H9 (cell line): Measurements from ENCODE around the gene SPPL3. TPM values are rescaled to one million over a fixed set of nuclear protein-coding genes. Genes with fewer than 3 reads are reported as not detected.

Experiments
- DNase-seq: peaks from one replicate; pipeline ENCODE4 v3.0.0-alpha.2; 2017
- H2AFZ ChIP-seq: one replicate; pipeline ENCODE4 v1.6.1; 2013; ENCODE audit warnings: mild to moderate bottlenecking, low read length, control low read depth, moderate library complexity
- H2AK5ac ChIP-seq: 2 replicates; pipeline ENCODE4 v1.6.1; 2013; ENCODE audit warnings: low read length, control low read depth, mixed read lengths; ENCODE audit not compliant: insufficient read length
- H2BK120ac ChIP-seq: one replicate; pipeline ENCODE4 v1.6.1; 2013; ENCODE audit warnings: low read depth, mild to moderate bottlenecking, low read length, control low read depth, inconsistent platforms; ENCODE audit not compliant: poor library complexity, severe bottlenecking
- H2BK12ac ChIP-seq: 2 replicates; pipeline ENCODE4 v1.6.1; 2013; ENCODE audit warnings: low read length, control low read depth, mixed read lengths, low read depth; ENCODE audit not compliant: insufficient read length
- H2BK15ac ChIP-seq: 2 replicates; pipeline ENCODE4 v1.6.1; 2013; ENCODE audit warnings: low read depth, low read length, control low read depth
- H2BK20ac ChIP-seq: one replicate; pipeline ENCODE4 v1.6.1; 2013; ENCODE audit warnings: low read depth, mild to moderate bottlenecking, low read length, control low read depth, inconsistent platforms; ENCODE audit not compliant: poor library complexity, severe bottlenecking
- H2BK5ac ChIP-seq: 2 replicates; pipeline ENCODE4 v1.6.1; 2013; ENCODE audit warnings: low read length, control low read depth, mixed read lengths; ENCODE audit not compliant: insufficient read length
- H3K14ac ChIP-seq: 2 replicates; pipeline ENCODE4 v1.6.1; 2013; ENCODE audit warnings: low read length, control low read depth; ENCODE audit not compliant: insufficient read depth
- H3K18ac ChIP-seq: 2 replicates; pipeline ENCODE4 v1.6.1; 2013; ENCODE audit warnings: low read depth, mild to moderate bottlenecking, mixed read lengths, low read length, control low read depth; ENCODE audit not compliant: insufficient read length
- H3K23ac ChIP-seq: 2 replicates; pipeline ENCODE4 v1.6.1; 2013; ENCODE audit warnings: low read length, control low read depth, mixed read lengths, low read depth; ENCODE audit not compliant: insufficient read length
- H3K23me2 ChIP-seq: 2 replicates; pipeline ENCODE4 v1.6.1; 2013; ENCODE audit warnings: low read depth, mild to moderate bottlenecking, mixed read lengths, low read length, control low read depth; ENCODE audit not compliant: insufficient read length, poor library complexity, severe bottlenecking
- H3K27ac ChIP-seq: 2 replicates; pipeline ENCODE4 v1.5.1; 2013; ENCODE audit warnings: low read length, control low read depth, mixed read lengths, low read depth; ENCODE audit not compliant: insufficient read length
- H3K27me3 ChIP-seq: 2 replicates; pipeline ENCODE4 v1.6.1; 2013; ENCODE audit warnings: low read length, control low read depth, inconsistent platforms; ENCODE audit not compliant: insufficient read depth
- H3K4ac ChIP-seq: 2 replicates; pipeline ENCODE4 v1.6.1; 2013; ENCODE audit warnings: low read depth, mild to moderate bottlenecking, control low read depth, inconsistent platforms, low read length, moderate library complexity
- H3K4me1 ChIP-seq: 2 replicates; pipeline ENCODE4 v1.6.1; 2013; ENCODE audit warnings: low read length, control low read depth, inconsistent platforms; ENCODE audit not compliant: insufficient read depth
- H3K4me2 ChIP-seq: 2 replicates; pipeline ENCODE4 v1.6.1; 2013; ENCODE audit warnings: low read length, control low read depth, mixed read lengths; ENCODE audit not compliant: insufficient read length, insufficient read depth
- H3K56ac ChIP-seq: 2 replicates; pipeline ENCODE4 v1.6.1; 2013; ENCODE audit warnings: low read depth, mild to moderate bottlenecking, mixed read lengths, low read length, control low read depth; ENCODE audit not compliant: insufficient read length
- H3K79me1 ChIP-seq: 2 replicates; pipeline ENCODE4 v1.6.1; 2013; ENCODE audit warnings: low read depth, mild to moderate bottlenecking, moderate library complexity, low read length, control low read depth, inconsistent platforms; ENCODE audit not compliant: insufficient read depth, poor library complexity, severe bottlenecking
- H3K79me2 ChIP-seq: 2 replicates; pipeline ENCODE4 v1.6.1; 2013; ENCODE audit warnings: low read length, control low read depth, inconsistent platforms; ENCODE audit not compliant: insufficient read depth
- H3K9ac ChIP-seq: 2 replicates; pipeline ENCODE4 v1.6.1; 2013; ENCODE audit warnings: low read length, control low read depth, mixed read lengths; ENCODE audit not compliant: insufficient read length; ENCODE audit errors: extremely low read depth
- H3K9me3 ChIP-seq: one replicate; pipeline ENCODE4 v1.6.1; 2013; ENCODE audit warnings: low read depth, low read length, inconsistent platforms; ENCODE audit not compliant: control insufficient read depth
- H3T11ph ChIP-seq: one replicate; pipeline ENCODE4 v1.6.1; 2013; ENCODE audit warnings: mild to moderate bottlenecking, low read length, control low read depth, inconsistent platforms
- H4K20me1 ChIP-seq: one replicate; pipeline ENCODE4 v1.6.1; 2013; ENCODE audit not compliant: control insufficient read depth, insufficient read length, insufficient read depth
- H4K5ac ChIP-seq: 2 replicates; pipeline ENCODE4 v1.6.1; 2013; ENCODE audit warnings: low read depth, mild to moderate bottlenecking, mixed read lengths, low read length, control low read depth; ENCODE audit not compliant: insufficient read length
- H4K8ac ChIP-seq: replicated peaks from 2 replicates; pipeline ENCODE4 v1.6.1; 2013; ENCODE audit warnings: low read length, control low read depth, mixed read lengths, low read depth; ENCODE audit not compliant: insufficient read length
- H4K91ac ChIP-seq: 2 replicates; pipeline ENCODE4 v1.6.1; 2013; ENCODE audit warnings: low read depth, mild to moderate bottlenecking, moderate library complexity, mixed read lengths, low read length, control low read depth; ENCODE audit not compliant: insufficient read length
- H3K27ac Mint-ChIP-seq, 3 experiments: 2 replicates in 2 of 3; 3 replicates in 1 of 3; pipeline ENCODE4 v1.8.0; 2020 to 2021; ENCODE audit warnings: mixed read lengths in 3 of 3, mild to moderate bottlenecking in 1 of 3, moderate library complexity in 1 of 3
- H3K27me3 Mint-ChIP-seq: 2 replicates; pipeline ENCODE4 v1.8.0; 2021; ENCODE audit warnings: low read depth, mild to moderate bottlenecking, moderate library complexity, mixed read lengths
- H3K36me3 Mint-ChIP-seq, 3 experiments: 2 replicates in 2 of 3; 3 replicates in 1 of 3; pipeline ENCODE4 v1.8.0; 2020 to 2021; ENCODE audit warnings: low read depth in 3 of 3, mixed read lengths in 3 of 3; ENCODE audit not compliant: insufficient read depth in 1 of 3
- H3K4me1 Mint-ChIP-seq, 2 experiments: 2 replicates each; pipeline ENCODE4 v1.8.0; 2020; ENCODE audit warnings: mixed read lengths in 2 of 2
- H3K4me3 Mint-ChIP-seq, 2 experiments: 2 replicates in 1 of 2; 3 replicates in 1 of 2; pipeline ENCODE4 v1.8.0; 2020 to 2021; ENCODE audit warnings: mild to moderate bottlenecking in 2 of 2, mixed read lengths in 2 of 2, moderate library complexity in 1 of 2
- H3K9me3 Mint-ChIP-seq, 2 experiments: 2 replicates in 1 of 2; 3 replicates in 1 of 2; pipeline ENCODE4 v1.8.0; 2020; ENCODE audit warnings: mild to moderate bottlenecking in 2 of 2, mixed read lengths in 2 of 2, moderate library complexity in 1 of 2
- CTCF ChIP-seq: fragments of 200-600 bp; sonication (generic); conservative IDR thresholded peaks from 3 replicates; pipeline ENCODE4 v1.8.0; 2021; ENCODE audit warnings: antibody characterized with exemption, mild to moderate bottlenecking
- WGBS: extraction: QIAGEN DNeasy Blood & Tissue Kit; methylation state at CpG from one replicate; pipeline ENCODE4 v1.1.7; 2013; ENCODE audit warnings: missing lambda C conversion rate, low lambda C conversion rate, mixed read lengths; ENCODE audit not compliant: insufficient read length; ENCODE audit errors: extremely low coverage; 5-methylcytosine and 5-hydroxymethylcytosine counted together
- total RNA-seq: library from RNA; stranded (reverse); gene quantifications from 2 replicates; pipeline ENCODE4 v1.2.1, GENCODE V29; 2021

Gene SPPL3
- total RNA-seq, 1 experiment from 2014 or later: 46.3 TPM

- no peaks in the 10 kb centered on the region for H3K36me3 Mint-ChIP-seq
- H2BK12ac ChIP-seq: no peak overlapping the region
- H3K23ac ChIP-seq: no peak overlapping the region
- H3K79me1 ChIP-seq: no peaks in the 10 kb centered on the region
- peak overlapping the region in 1 of 3 experiments; percentile 55; a peak in 2 of 7 replicates for H3K27ac Mint-ChIP-seq
- no CpG with 5 or more reads among the region's 2 CpGs for WGBS
- H3K4ac ChIP-seq: no peak overlapping the region
- no peak overlapping the region for H4K5ac ChIP-seq
- H3K27me3 Mint-ChIP-seq: no peaks in the 10 kb centered on the region
- no peak overlapping the region for H4K8ac ChIP-seq
- TF ChIP-seq CTCF: no peak
- no peaks in the 10 kb centered on the region for H3K23me2 ChIP-seq
- H3K56ac ChIP-seq: no peak overlapping the region
- no peaks in the 10 kb centered on the region for H3K4me1 Mint-ChIP-seq
- H3K4me2 ChIP-seq: no peak overlapping the region
- H3K27me3 ChIP-seq: no peaks in the 10 kb centered on the region
- H2BK15ac ChIP-seq: no peak overlapping the region
- DNase-seq: no peak
- no peak overlapping the region for H2BK20ac ChIP-seq
- no peak overlapping the region for H3K9ac ChIP-seq
- H3K79me2 ChIP-seq: no peaks in the 10 kb centered on the region
- no peak overlapping the region for H3T11ph ChIP-seq
- no peaks in the 10 kb centered on the region for H4K20me1 ChIP-seq
- H3K9me3 ChIP-seq: no peaks in the 10 kb centered on the region
- H4K91ac ChIP-seq: no peak overlapping the region
- no peak overlapping the region for H3K14ac ChIP-seq
- no peak overlapping the region for H2BK120ac ChIP-seq
- H2BK5ac ChIP-seq: no peak overlapping the region
- H3K9me3 Mint-ChIP-seq: no peaks in the 10 kb centered on the region; a peak in 1 of 5 replicates
- H3K18ac ChIP-seq: no peak overlapping the region
- H2AK5ac ChIP-seq: no peak overlapping the region
- H3K4me3 Mint-ChIP-seq: no peak overlapping the region
- H2AFZ ChIP-seq: no peak overlapping the region
- H3K4me1 ChIP-seq: no peaks in the 10 kb centered on the region
- no peak overlapping the region for H3K27ac ChIP-seq
These were observed 32.0 kb upstream of the SPPL3 start for GRCh38 chr12:120936197-120936596.
